Measurements from ENCODE around the gene EIF2S1.

GRCh38 chr14:67425608-67426007 lies 65.5 kb downstream of the EIF2S1 start:
- no peak for TF ChIP-seq POLR2AphosphoS5 (IDR thresholded peaks at IDR 0.05; ENCODE audit: borderline replicate concordance, low read depth, low read length)
- TF ChIP-seq FOXP2 (optimal IDR thresholded peaks at IDR 0.05; ENCODE audit: control extremely low read depth, extremely low read length, insufficient read depth) = no peak

Measured in SK-N-MC (cell line).